GM21515 (cell line): Measurements from ENCODE around the gene SRGAP3.

ENCODE experiments used
- ATAC-seq: cut with Tn5 transposase; IDR thresholded peaks from one replicate; pipeline ENCODE4 v1.9.1; 2021; ENCODE audit not compliant: unreplicated experiment

The SRGAP3 gene

DNA sequence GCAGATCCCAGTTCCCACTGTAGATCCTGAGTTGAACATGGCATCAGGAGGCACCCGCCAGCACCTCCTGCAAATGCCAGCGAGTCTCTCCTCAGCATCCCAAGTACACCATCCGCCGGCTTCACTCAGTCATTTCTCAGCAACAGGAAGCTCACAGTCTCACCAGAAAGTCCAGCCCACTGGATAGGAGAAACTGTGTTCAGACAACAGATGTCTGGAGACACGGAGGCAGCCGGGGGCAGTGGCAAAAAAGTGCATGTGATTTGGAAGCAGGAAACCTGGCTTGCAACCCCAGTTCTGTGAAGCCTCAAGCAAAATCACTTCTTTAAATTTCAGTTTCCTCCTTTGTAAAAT is 68.7 kb downstream of the SRGAP3 start:
- ATAC-seq = no peak

- peak; percentile 68 for ATAC-seq
Observed at GRCh38 chr3:9179826-9180763, 69.4 kb downstream of the SRGAP3 start.

GRCh38 chr3:9178697-9179096 is 70.7 kb downstream of the SRGAP3 start:
- no peak for ATAC-seq

GRCh38 chr3:9175421-9175820 is 74.0 kb downstream of the SRGAP3 start:
- ATAC-seq = no peak

GRCh38 chr3:9173445-9173844 is 76.0 kb downstream of the SRGAP3 start:
- ATAC-seq = no peak

DNA sequence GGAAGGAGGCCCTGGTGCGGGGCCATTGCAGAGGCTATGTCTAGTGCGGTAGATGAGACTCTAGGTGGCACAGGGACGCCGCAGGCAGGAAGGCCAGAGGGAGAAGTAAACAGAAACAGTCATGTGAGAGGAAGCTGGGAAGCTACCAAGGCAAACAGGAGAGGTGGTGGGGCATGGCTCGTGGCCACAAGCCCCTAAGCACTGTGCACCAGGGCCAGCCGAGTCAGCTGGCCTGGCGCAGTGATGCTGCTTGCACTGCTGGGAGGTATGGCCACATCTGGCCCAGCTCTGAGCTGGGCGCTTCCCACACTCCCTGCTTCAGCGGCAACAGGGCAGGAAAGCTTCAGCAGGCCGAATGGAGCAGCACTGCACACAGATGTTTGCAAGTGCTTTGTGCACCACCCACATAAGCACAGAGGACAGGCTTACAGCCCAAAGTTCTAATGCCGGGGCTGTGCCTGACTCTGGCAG is 76.6 kb downstream of the SRGAP3 start:
- ATAC-seq = no peak

GRCh38 chr3:9170851-9171160 is 78.6 kb downstream of the SRGAP3 start:
- ATAC-seq = no peak

GRCh38 chr3:9169956-9170850 is 79.2 kb downstream of the SRGAP3 start:
- no peak for ATAC-seq

GRCh38 chr3:9169326-9169725 is 80.1 kb downstream of the SRGAP3 start:
- no peak for ATAC-seq

DNA sequence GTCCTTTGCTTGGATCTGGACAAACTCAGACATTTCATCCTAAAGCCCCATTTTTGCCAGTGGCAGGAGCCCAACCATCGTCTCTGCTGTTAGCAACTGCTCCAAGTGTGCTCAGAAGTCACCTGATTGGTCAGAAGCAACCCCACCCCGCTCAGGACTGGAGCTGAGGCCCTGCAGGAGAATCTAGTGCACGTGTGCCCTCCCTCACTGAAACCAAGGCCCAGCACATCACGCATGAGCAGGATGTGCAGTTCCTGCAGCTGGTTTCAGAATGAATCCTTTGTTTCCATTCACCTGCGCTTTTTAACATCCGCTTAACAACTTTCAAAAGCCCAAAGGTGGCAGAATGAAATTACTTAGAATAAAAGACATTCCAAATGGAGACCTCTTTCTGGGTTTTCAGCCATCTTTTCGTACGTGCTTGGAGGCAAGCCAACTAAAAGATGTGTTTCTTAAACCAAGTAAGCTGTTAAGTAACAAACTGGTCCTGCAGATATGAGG is 81.2 kb downstream of the SRGAP3 start:
- peak; percentile 98 for ATAC-seq

- no peak for ATAC-seq
Observed at GRCh38 chr3:9167222-9167621, 82.2 kb downstream of the SRGAP3 start.

DNA sequence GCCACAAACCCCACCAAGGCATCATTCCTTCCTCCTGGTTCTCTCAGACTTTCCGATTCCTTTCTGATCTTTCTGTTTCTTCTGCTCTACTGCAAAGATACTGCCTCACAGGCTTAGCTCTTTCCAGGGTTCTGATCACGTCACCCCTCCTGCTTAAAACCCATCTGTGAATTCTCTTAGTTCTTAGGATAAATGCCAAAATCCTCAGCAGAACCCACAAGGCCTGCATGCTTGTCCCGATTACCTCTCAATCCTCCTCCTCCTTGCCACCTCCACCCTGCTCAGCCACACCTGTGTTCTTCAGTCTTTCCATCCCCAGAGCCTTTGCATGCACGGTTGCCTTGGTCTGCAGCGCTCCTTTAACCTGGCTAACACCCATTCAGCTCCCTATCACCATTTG is 84.0 kb downstream of the SRGAP3 start:
- ATAC-seq = no peak

DNA sequence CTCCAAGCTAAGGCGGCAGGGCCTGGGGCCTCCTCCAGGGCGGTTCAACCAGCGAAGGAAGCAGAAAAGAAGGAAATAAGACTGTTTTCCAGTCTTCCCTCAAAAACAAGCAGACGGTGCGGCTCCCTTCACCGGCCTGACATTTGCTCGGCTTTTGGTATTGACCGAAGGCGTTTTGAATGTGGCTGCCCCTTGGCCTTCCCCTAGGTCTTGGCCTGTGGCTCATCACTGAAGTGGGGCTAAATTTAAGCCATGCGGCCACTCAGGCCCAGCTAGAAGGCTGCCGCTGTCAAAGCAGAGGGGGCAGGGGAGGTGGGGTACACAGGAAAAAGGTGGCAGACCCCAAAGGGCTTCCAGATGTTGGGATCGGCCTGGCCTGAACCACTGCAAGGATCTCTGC is 86.2 kb downstream of the SRGAP3 start:
- no peak for ATAC-seq

DNA sequence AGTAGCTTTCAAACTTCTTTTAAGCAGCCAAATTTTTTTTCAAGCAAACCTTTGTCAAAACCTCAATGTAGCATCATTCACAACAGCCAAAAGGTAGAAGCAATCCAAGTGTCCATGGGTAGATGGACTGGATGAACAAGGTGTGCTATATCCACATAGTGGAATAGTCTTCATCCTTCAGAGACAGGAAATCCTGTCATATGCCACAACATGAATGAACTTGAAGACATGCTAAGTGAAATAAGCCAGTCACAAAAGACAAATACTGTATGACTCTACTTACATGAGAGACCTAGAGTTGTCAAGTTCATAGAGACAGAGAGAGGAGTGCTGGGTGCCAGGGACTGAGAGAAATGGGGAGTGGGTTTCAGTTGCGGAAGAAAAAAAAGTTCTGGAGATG is 87.6 kb downstream of the SRGAP3 start:
- ATAC-seq = no peak

DNA sequence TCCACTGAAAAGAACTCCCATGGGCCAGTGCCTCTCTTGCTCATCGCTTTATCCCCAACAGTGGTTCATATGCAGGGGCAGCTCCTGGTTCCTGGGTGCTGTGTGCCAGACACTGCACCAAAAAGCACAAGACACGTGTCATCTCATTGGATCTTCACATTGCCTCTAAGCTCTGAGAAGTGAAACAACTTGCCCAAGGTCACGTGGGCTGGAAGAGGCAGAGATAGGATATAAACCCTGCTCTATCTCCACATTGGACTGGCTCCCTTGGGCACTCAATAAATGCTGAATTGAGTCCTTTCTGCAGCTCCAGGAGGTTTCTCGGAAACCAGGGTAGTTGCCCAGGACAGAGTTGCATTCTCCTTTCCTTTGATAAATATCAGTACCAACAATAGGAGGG is 88.1 kb downstream of the SRGAP3 start:
- no peak for ATAC-seq

DNA sequence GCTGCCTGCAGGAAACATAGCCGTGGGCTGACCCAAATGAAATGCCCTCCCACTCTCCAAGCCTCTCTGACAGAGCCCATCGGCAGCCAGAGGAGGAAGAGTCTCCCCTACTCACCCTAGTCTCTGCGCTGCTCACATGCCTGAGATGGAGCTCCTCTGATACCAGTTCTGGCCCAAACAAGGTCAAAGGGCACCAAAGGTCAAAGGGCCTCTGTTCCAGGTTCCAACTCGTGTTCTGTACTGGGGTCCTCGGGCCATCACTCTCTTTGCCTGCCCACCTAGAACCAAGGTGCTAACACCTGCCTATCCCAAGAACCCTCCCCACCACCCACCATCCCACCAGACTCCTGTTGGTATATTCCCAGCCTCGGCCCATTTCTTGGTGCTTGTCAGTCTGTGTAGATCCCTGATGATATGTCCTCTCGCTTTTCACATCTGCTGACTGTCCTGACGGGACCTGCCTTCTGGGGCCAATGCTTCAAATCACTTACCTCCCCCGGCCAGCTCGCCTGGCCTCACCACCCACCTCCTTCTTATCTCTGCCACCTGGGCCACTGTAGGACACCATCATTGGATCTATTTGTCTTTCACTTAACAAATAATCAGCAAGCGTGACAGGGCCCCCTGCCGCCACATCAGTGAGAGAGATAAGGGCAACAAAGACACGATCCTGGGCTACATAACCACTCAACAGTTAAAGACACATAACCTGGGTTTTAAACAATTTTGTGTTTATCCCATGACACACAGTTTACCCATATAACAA is 90.4 kb downstream of the SRGAP3 start:
- no peak for ATAC-seq

GRCh38 chr3:9157651-9158362 is 91.6 kb downstream of the SRGAP3 start:
- ATAC-seq = no peak

DNA sequence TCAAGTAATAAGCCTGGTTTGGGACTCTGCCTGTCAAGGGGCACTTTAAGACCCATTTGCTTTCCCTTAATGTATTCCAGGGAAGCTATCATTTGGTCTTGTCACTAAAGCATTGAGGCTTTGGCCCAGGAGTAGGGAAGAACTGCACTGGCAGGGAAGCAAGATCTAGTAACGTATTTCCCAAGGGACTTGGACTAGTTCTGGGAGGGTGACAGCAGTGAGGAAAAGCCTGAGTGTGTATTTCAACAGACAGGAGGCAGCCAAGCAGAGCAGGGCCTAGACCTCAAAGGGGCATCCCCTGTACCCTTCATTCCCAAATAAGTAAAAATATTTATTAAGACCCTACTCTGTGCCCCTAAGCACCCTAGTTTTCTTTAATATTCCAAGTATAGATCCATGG is 92.8 kb downstream of the SRGAP3 start:
- no peak for ATAC-seq

DNA sequence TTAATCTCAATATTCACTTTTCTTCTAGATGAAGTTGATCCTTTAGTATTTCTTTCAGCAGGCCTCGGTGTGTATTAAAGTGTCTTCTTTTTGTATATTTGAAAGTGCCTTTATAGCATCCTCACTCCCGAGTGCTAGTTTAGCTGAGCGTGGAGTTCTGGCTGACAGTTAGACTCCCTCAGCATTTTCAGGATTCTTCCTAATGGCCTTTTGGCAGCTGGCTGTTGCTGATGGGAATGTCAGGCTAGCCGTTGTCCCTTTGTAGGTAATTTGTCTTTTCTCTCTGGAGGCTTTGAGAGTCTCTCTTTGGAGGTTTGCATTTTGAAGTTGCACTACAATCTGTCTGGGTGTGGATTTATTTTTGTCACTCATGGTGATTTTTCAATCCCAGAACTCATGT is 94.4 kb downstream of the SRGAP3 start:
- no peak for ATAC-seq

GRCh38 chr3:9153904-9154619 is 95.4 kb downstream of the SRGAP3 start:
- ATAC-seq = no peak
